Measurements from ENCODE around the gene PPCDC.
A peak's percentile ranks its signal among the peaks of the same experiment; 100 is the strongest.

Gene PPCDC

GRCh38 chr15:75045332-75046015 is 22.1 kb downstream of the PPCDC start:
- no peak for DNase-seq

GRCh38 chr15:75048394-75048793 is 25.0 kb downstream of the PPCDC start:
- no peak for DNase-seq

- peak; percentile 24 for DNase-seq
Observed at GRCh38 chr15:75049392-75049791, 26.0 kb downstream of the PPCDC start.

- DNase-seq, result no peak
Observed at GRCh38 chr15:75050283-75050682, 26.9 kb downstream of the PPCDC start.

- DNase-seq, result no peak
Observed at GRCh38 chr15:75051191-75051608, 27.8 kb downstream of the PPCDC start.

GRCh38 chr15:75051711-75052110 is 28.3 kb downstream of the PPCDC start:
- no peak for DNase-seq

- DNase-seq, result no peak
Observed at GRCh38 chr15:75052972-75053747, 29.8 kb downstream of the PPCDC start.

- no peak for DNase-seq
Observed at GRCh38 chr15:75053748-75054125, 30.3 kb downstream of the PPCDC start.

- no peak for DNase-seq
Observed at GRCh38 chr15:75054172-75054897, 30.9 kb downstream of the PPCDC start.

GRCh38 chr15:75056036-75056435 is 32.6 kb downstream of the PPCDC start:
- no peak for DNase-seq

- no peak for DNase-seq
Observed at GRCh38 chr15:75058127-75058905, 34.9 kb downstream of the PPCDC start.

- DNase-seq, result no peak
Observed at GRCh38 chr15:75059607-75060006, 36.2 kb downstream of the PPCDC start.

- no peak for DNase-seq
Observed at GRCh38 chr15:75061272-75061671, 37.9 kb downstream of the PPCDC start.

- no peak for DNase-seq
Observed at GRCh38 chr15:75062706-75063105, 39.3 kb downstream of the PPCDC start.

- no peak for DNase-seq
Observed at GRCh38 chr15:75063338-75063737, 39.9 kb downstream of the PPCDC start.

- no peak for DNase-seq
Observed at GRCh38 chr15:75063889-75064288, 40.5 kb downstream of the PPCDC start.

- DNase-seq, result no peak
Observed at GRCh38 chr15:75064846-75065245, 41.5 kb downstream of the PPCDC start.

GRCh38 chr15:75065467-75065850 is 42.1 kb downstream of the PPCDC start:
- no peak for DNase-seq

- DNase-seq, result no peak
Observed at GRCh38 chr15:75065851-75066509, 42.6 kb downstream of the PPCDC start.

- DNase-seq, result no peak
Observed at GRCh38 chr15:75067123-75067830, 43.9 kb downstream of the PPCDC start.

GRCh38 chr15:75068748-75069147 is 45.4 kb downstream of the PPCDC start:
- no peak for DNase-seq
